ENCODE data around the gene SCYGR3. TPM values are rescaled to one million over a fixed set of nuclear protein-coding genes. Genes with fewer than 3 reads are reported as not detected.

Gene SCYGR3
- total and polyA plus RNA-seq, 2 donors (not counting 1 experiment from before 2014, with no cell fraction given), result not detected

- no peaks in the 10 kb centered on the region for H3K27me3 ChIP-seq (replicated peaks in 1 of 4; ENCODE audit: control extremely low read depth in 1 of 4, control insufficient read depth in 3 of 4, insufficient read depth in 4 of 4, low read length in 3 of 4)
- no peaks in the 10 kb centered on the region for H3K9me3 ChIP-seq (ENCODE audit: control extremely low read depth in 1 of 3, control insufficient read depth in 2 of 3, insufficient read depth in 1 of 3, low read length in 2 of 3)
- no peak overlapping the region for H3K4me2 ChIP-seq (replicated peaks; ENCODE audit: low read depth, low read length, poor library complexity, severe bottlenecking)
- ChIA-PET POLR2A (no interaction called here), CTCF (no interaction called here)
- 68% methylated on average over 2 of the region's 2 CpGs for WGBS (ENCODE audit: insufficient coverage)
- Mint-ChIP-seq H3K4me1 (no peaks in the 10 kb centered on the region), H3K9me3 (ENCODE audit: insufficient read depth) (no peaks in the 10 kb centered on the region), H3K27ac (no peak overlapping the region), H3K27me3 (peaks cover 6% of the 10 kb centered on the region), H3K4me3 (no peak overlapping the region)
- no peak overlapping the region for H2AFZ ChIP-seq (ENCODE audit: insufficient read depth, low read depth, low read length, poor library complexity, severe bottlenecking)
- no peak overlapping the region for H3K4me3 ChIP-seq (ENCODE audit: control extremely low read depth in 1 of 5, extremely low read depth in 1 of 5, insufficient read depth in 1 of 5, low read depth in 2 of 5, low read length in 4 of 5)
- no peaks in the 10 kb centered on the region for H3K4me1 ChIP-seq (ENCODE audit: control insufficient read depth in 2 of 2, insufficient read depth in 2 of 2, low read length in 2 of 2)
- H3K79me2 ChIP-seq (ENCODE audit: control insufficient read depth, insufficient read depth, low read length), result no peaks in the 10 kb centered on the region
- no peaks in the 10 kb centered on the region for H4K20me1 ChIP-seq (ENCODE audit: control insufficient read depth, insufficient read depth, low read length, poor library complexity, severe bottlenecking)
- H3K36me3 ChIP-seq (replicated peaks in 1 of 2; ENCODE audit: control extremely low read depth in 1 of 2, control insufficient read depth in 1 of 2, extremely low read depth in 1 of 2, insufficient read depth in 2 of 2, low read length in 1 of 2), result no peaks in the 10 kb centered on the region
- ATAC-seq (ENCODE audit: low read depth) (no peak), DNase-seq (no peak)
- no peak overlapping the region for H3K9ac ChIP-seq (ENCODE audit: low read length)
- no peak overlapping the region for H3K27ac ChIP-seq (ENCODE audit: low read length in 2 of 2)
- intact Hi-C loops (cut with micrococcal nuclease), result no loop called here
- TF ChIP-seq EZH2 (IDR thresholded peaks at IDR 0.05; ENCODE audit: borderline replicate concordance, insufficient read depth, low read depth, low read length, poor library complexity, severe bottlenecking) (no peak), CTCF (IDR thresholded peaks at IDR 0.05) (no peak)
Observed at GRCh38 chr2:227642656-227643055, 28.0 kb upstream of the SCYGR3 start.

GRCh38 chr2:227634201-227634600 is 19.6 kb upstream of the SCYGR3 start:
- Mint-ChIP-seq H3K9me3 (ENCODE audit: insufficient read depth) (no peaks in the 10 kb centered on the region), H3K27ac (no peak overlapping the region), H3K4me1 (no peaks in the 10 kb centered on the region), H3K27me3 (peaks cover 22% of the 10 kb centered on the region), H3K4me3 (no peak overlapping the region)
- H3K27me3 ChIP-seq (replicated peaks in 1 of 4; ENCODE audit: control extremely low read depth in 1 of 4, control insufficient read depth in 3 of 4, insufficient read depth in 4 of 4, low read length in 3 of 4), result peaks cover 0 to 6% (median 0%) of the 10 kb centered on the region in 4 experiments
- H3K27ac ChIP-seq (ENCODE audit: low read length in 2 of 2), result no peak overlapping the region
- no peak overlapping the region for H3K4me3 ChIP-seq (ENCODE audit: control extremely low read depth in 1 of 5, extremely low read depth in 1 of 5, insufficient read depth in 1 of 5, low read depth in 2 of 5, low read length in 4 of 5)
- H3K36me3 ChIP-seq (replicated peaks in 1 of 2; ENCODE audit: control extremely low read depth in 1 of 2, control insufficient read depth in 1 of 2, extremely low read depth in 1 of 2, insufficient read depth in 2 of 2, low read length in 1 of 2), result no peaks in the 10 kb centered on the region
- WGBS (ENCODE audit: insufficient coverage), result 60% methylated on average over 1 of the region's 3 CpGs
- H4K20me1 ChIP-seq (ENCODE audit: control insufficient read depth, insufficient read depth, low read length, poor library complexity, severe bottlenecking), result no peaks in the 10 kb centered on the region
- no peak overlapping the region for H3K4me2 ChIP-seq (replicated peaks; ENCODE audit: low read depth, low read length, poor library complexity, severe bottlenecking)
- no peak overlapping the region for H3K9ac ChIP-seq (ENCODE audit: low read length)
- H3K79me2 ChIP-seq (ENCODE audit: control insufficient read depth, insufficient read depth, low read length), result no peaks in the 10 kb centered on the region
- no peak overlapping the region for H2AFZ ChIP-seq (ENCODE audit: insufficient read depth, low read depth, low read length, poor library complexity, severe bottlenecking)
- POLR2A ChIA-PET, result interaction anchor here (0.6 kb wide), 1 partner anchor 43 kb away, joined by 4 read pairs; no protein-coding TSS in a partner anchor
- TF ChIP-seq CTCF (IDR thresholded peaks at IDR 0.05) (no peak), EZH2 (IDR thresholded peaks at IDR 0.05; ENCODE audit: borderline replicate concordance, insufficient read depth, low read depth, low read length, poor library complexity, severe bottlenecking) (no peak)
- ATAC-seq (ENCODE audit: low read depth) (no peak), DNase-seq (no peak)
- H3K4me1 ChIP-seq (ENCODE audit: control insufficient read depth in 2 of 2, insufficient read depth in 2 of 2, low read length in 2 of 2), result no peaks in the 10 kb centered on the region
- no peaks in the 10 kb centered on the region for H3K9me3 ChIP-seq (ENCODE audit: control extremely low read depth in 1 of 3, control insufficient read depth in 2 of 3, insufficient read depth in 1 of 3, low read length in 2 of 3)
- CTCF ChIA-PET, result interaction anchor here (1.5 kb wide), 1 partner anchor 24 kb away, joined by 5 read pairs; no protein-coding TSS in a partner anchor
- intact Hi-C loops (cut with micrococcal nuclease), result no loop called here

Measured in B cell (primary cell).